Loucy (cell line): ENCODE results near the gene PHF8.

Experiments used
- CTCF ChIP-seq: fragments of 200-600 bp; sonication (generic); conservative IDR thresholded peaks from 2 replicates; pipeline ENCODE4 v1.5.1; 2014; ENCODE audit warnings: mild to moderate bottlenecking, antibody characterized with exemption, low read length
- EZH2phosphoT487 ChIP-seq: fragments of 200-600 bp; IDR thresholded peaks from 2 replicates; pipeline ENCODE4 v1.6.1; 2018; ENCODE audit warnings: antibody characterized with exemption, mild to moderate bottlenecking, moderate library complexity, borderline replicate concordance

- no peak for TF ChIP-seq CTCF
- no peak for TF ChIP-seq EZH2phosphoT487
Observed at GRCh38 chrX:53969540-53969939, 74.7 kb downstream of the PHF8 start.
